Keratinocyte (primary cell): ENCODE results near the gene CCL7. TPM values are rescaled to one million over a fixed set of nuclear protein-coding genes. Genes with fewer than 3 reads are reported as not detected.
"Not testable (repeated sequence)": the region's sequence is repeated elsewhere in the genome, so short reads cannot be mapped to it uniquely, and the experiment has no call there.

Experiments
- DNase-seq: peaks from one replicate; pipeline ENCODE4 v3.0.0-alpha.2; 2011; ENCODE audit warnings: low read depth, missing footprints, low spot score
- FAIRE-seq: peaks from 2 replicates; lab custom pipeline; 2011; peaks lifted over from hg19 to GRCh38; lab: Jason Lieb, UNC
- H2AFZ ChIP-seq: 2 replicates; pipeline ENCODE4 v1.6.0; 2012; ENCODE audit warnings: low read length, control low read depth, inconsistent platforms; ENCODE audit not compliant: control insufficient read depth
- H3K27ac ChIP-seq: 2 replicates; pipeline ENCODE4 v1.5.1; 2011; ENCODE audit warnings: low read length; ENCODE audit not compliant: control insufficient read depth, insufficient read depth
- H3K27me3 ChIP-seq: 3 replicates; pipeline ENCODE4 v1.6.0; 2011; ENCODE audit warnings: low read length; ENCODE audit not compliant: control insufficient read depth, insufficient read depth; ENCODE audit errors: extremely low read depth
- H3K36me3 ChIP-seq, 2 experiments: 2 replicates in 1 of 2; 3 replicates in 1 of 2; pipeline ENCODE4 v1.5.1; 2011; ENCODE audit warnings: low read length in 2 of 2, mild to moderate bottlenecking in 1 of 2; ENCODE audit not compliant: control insufficient read depth in 2 of 2, insufficient read depth in 2 of 2; ENCODE audit errors: extremely low read depth in 1 of 2
- H3K4me1 ChIP-seq: 3 replicates; pipeline ENCODE4 v1.5.1; 2011; ENCODE audit warnings: low read length; ENCODE audit not compliant: control insufficient read depth, insufficient read depth; ENCODE audit errors: extremely low read depth
- H3K4me2 ChIP-seq: 3 replicates; pipeline ENCODE4 v1.6.0; 2011; ENCODE audit warnings: low read depth, low read length; ENCODE audit not compliant: control insufficient read depth, insufficient read depth; ENCODE audit errors: extremely low read depth
- H3K4me3 ChIP-seq, 3 experiments: fragments of 200-600 bp in 1 of 3; sonication (generic) in 1 of 3; 2 replicates in 2 of 3; 3 replicates in 1 of 3; pipeline ENCODE4 v1.5.1; 2011 to 2016; ENCODE audit warnings: low read length in 3 of 3, mild to moderate bottlenecking in 3 of 3, control low read depth in 2 of 3, inconsistent platforms in 1 of 3, low read depth in 1 of 3, mixed read lengths in 1 of 3, mixed run types in 1 of 3, moderate library complexity in 1 of 3; ENCODE audit not compliant: control insufficient read depth in 2 of 3, insufficient read depth in 2 of 3; ENCODE audit errors: extremely low read depth in 1 of 3
- H3K79me2 ChIP-seq: 2 replicates; pipeline ENCODE4 v1.6.0; 2012; ENCODE audit warnings: low read length; ENCODE audit not compliant: control insufficient read depth, insufficient read depth
- H3K9ac ChIP-seq: 3 replicates; pipeline ENCODE4 v1.6.0; 2011; ENCODE audit warnings: low read length; ENCODE audit not compliant: control insufficient read depth, insufficient read depth; ENCODE audit errors: extremely low read depth
- H3K9me1 ChIP-seq: 3 replicates; pipeline ENCODE4 v1.6.0; 2011; ENCODE audit warnings: low read length; ENCODE audit not compliant: control insufficient read depth, insufficient read depth; ENCODE audit errors: extremely low read depth
- H3K9me3 ChIP-seq: 2 replicates; pipeline ENCODE4 v1.5.1; 2012; ENCODE audit warnings: low read depth, low read length; ENCODE audit not compliant: control insufficient read depth
- H4K20me1 ChIP-seq: 3 replicates; pipeline ENCODE4 v1.6.0; 2011; ENCODE audit warnings: low read length; ENCODE audit not compliant: control insufficient read depth, insufficient read depth; ENCODE audit errors: extremely low read depth
- CTCF ChIP-seq, 3 experiments: IDR thresholded peaks in 1 of 3; conservative IDR thresholded peaks in 1 of 3; optimal IDR thresholded peaks in 1 of 3; 2 replicates in 2 of 3; 3 replicates in 1 of 3; pipeline versions ENCODE3 to v1.5.1; 2011; ENCODE audit warnings: low read length in 3 of 3, mild to moderate bottlenecking in 3 of 3, moderate library complexity in 2 of 3, control low read depth in 1 of 3, inconsistent platforms in 1 of 3; ENCODE audit not compliant: insufficient read depth in 2 of 3; ENCODE audit errors: extremely low read depth in 1 of 3
- EZH2 ChIP-seq: IDR thresholded peaks from one replicate; pipeline ENCODE4 v1.6.1; 2012; ENCODE audit warnings: inconsistent platforms, mild to moderate bottlenecking, low read length, moderate library complexity
- dilution Hi-C: fragments of 300-500 bp; cut with MboI; formaldehyde crosslinking; loops from one replicate; pipeline ENCODE4 v1.7.0; 2020; ENCODE audit warnings: low sequenced_read_pairs; ENCODE audit not compliant: extremely low pct_ligation_motif_present
- polyA plus RNA-seq, 5 experiments: library from polyadenylated mRNA; depleted of rRNA in 3 of 5; stranded (reverse) in 3 of 5; stranded (forward) in 1 of 5; unstranded in 1 of 5; fragments of >200 nt; gene quantifications; 1 replicate in 1 of 5; 2 replicates in 3 of 5; 3 replicates in 1 of 5; pipeline versions ENCODE4 v1.2.1 to v1.2.3, GENCODE V29; 2011 to 2012; ENCODE audit warnings: missing spikeins in 2 of 5, low read depth in 1 of 5, low replicate concordance in 1 of 5

Gene CCL7
- polyA plus RNA-seq, 1 donor (not counting 4 experiments of a cell fraction or from before 2014, with no cell fraction given): not detected

DNA sequence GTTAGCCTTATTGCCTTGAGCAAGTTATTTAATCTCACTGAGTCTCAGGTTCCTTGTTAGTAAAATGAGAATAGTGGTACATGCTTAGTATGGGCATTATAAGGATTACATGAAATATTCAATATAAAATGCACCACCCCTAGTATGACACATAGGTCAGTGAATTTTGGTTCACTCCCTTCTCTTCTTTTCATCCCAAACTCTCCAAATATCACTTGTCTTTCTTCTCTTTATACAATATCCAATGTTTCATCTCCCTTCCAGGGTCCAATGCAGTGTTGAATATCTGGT is 43.3 kb upstream of the CCL7 start:
- Histone ChIP-seq H3K4me1 (no peaks in the 10 kb centered on the region), H2AFZ (no peak overlapping the region), H3K9ac (no peak overlapping the region), H3K4me2 (no peak overlapping the region), H3K36me3 (no peaks in the 10 kb centered on the region), H3K4me3 (no peak overlapping the region), H3K27ac (no peak overlapping the region), H3K9me3 (no peaks in the 10 kb centered on the region), H3K27me3 (peaks cover 7% of the 10 kb centered on the region), H3K79me2 (no peaks in the 10 kb centered on the region), H3K9me1 (no peaks in the 10 kb centered on the region), H4K20me1 (no peaks in the 10 kb centered on the region)
- dilution Hi-C loops: no loop called here
- FAIRE-seq: no peak
- no peak for TF ChIP-seq EZH2
- no peak for TF ChIP-seq CTCF (optimal IDR thresholded peaks at IDR 0.05 in 1 of 3, IDR thresholded peaks at IDR 0.05 in 1 of 3, conservative IDR thresholded peaks at IDR 0.05 in 1 of 3; ENCODE audit: extremely low read depth in 1 of 3, insufficient read depth in 2 of 3, low read length in 3 of 3)
- DNase-seq: no peak

- H3K27ac ChIP-seq, H4K20me1 ChIP-seq, H3K9me1 ChIP-seq, H3K79me2 ChIP-seq, H3K36me3 ChIP-seq, H2AFZ ChIP-seq, H3K9ac ChIP-seq, H3K4me3 ChIP-seq, H3K4me1 ChIP-seq, H3K27me3 ChIP-seq, H3K4me2 ChIP-seq, H3K9me3 ChIP-seq, FAIRE-seq, DNase-seq, dilution Hi-C loops: not testable (repeated sequence)
Observed at GRCh38 chr17:34227293-34227692, 42.7 kb upstream of the CCL7 start.

- Histone ChIP-seq H3K9me1 (no peaks in the 10 kb centered on the region), H4K20me1 (no peaks in the 10 kb centered on the region), H3K4me3 (no peak overlapping the region), H3K4me2 (no peak overlapping the region), H3K79me2 (no peaks in the 10 kb centered on the region), H3K9me3 (no peaks in the 10 kb centered on the region), H3K27me3 (peaks cover 7% of the 10 kb centered on the region), H3K9ac (no peak overlapping the region), H2AFZ (no peak overlapping the region), H3K27ac (no peak overlapping the region), H3K4me1 (no peaks in the 10 kb centered on the region), H3K36me3 (no peaks in the 10 kb centered on the region)
- TF ChIP-seq EZH2: no peak
- no peak for TF ChIP-seq CTCF (optimal IDR thresholded peaks at IDR 0.05 in 1 of 3, IDR thresholded peaks at IDR 0.05 in 1 of 3, conservative IDR thresholded peaks at IDR 0.05 in 1 of 3; ENCODE audit: extremely low read depth in 1 of 3, insufficient read depth in 2 of 3, low read length in 3 of 3)
- FAIRE-seq (no peak), DNase-seq (no peak)
- dilution Hi-C loops: no loop called here
Observed at GRCh38 chr17:34227707-34228106, 42.3 kb upstream of the CCL7 start.
